DOHH2 (cell line): ENCODE measurements around the gene CWC27.

Source experiments
- H3F3A ChIP-seq: fragments of 200-600 bp; sonication (generic), shearing (Covaris generic); 2 replicates; pipeline ENCODE4 v1.6.0; 2016; ENCODE audit warnings: antibody characterized with exemption, mild to moderate bottlenecking; ENCODE audit not compliant: control insufficient read depth, insufficient read depth
- H3K27ac ChIP-seq: fragments of 200-600 bp; sonication (generic); 2 replicates; pipeline ENCODE4 v1.5.1; 2014; ENCODE audit warnings: low read depth, mild to moderate bottlenecking, low read length, moderate library complexity
- H3K27me3 ChIP-seq: fragments of 200-600 bp; sonication (generic); 2 replicates; pipeline ENCODE4 v1.6.1; 2014; ENCODE audit warnings: mild to moderate bottlenecking, low read length, mixed read lengths; ENCODE audit not compliant: control insufficient read depth
- H3K36me3 ChIP-seq: fragments of 200-600 bp; sonication (generic); 2 replicates; pipeline ENCODE4 v1.6.1; 2014; ENCODE audit warnings: mild to moderate bottlenecking, low read length, moderate library complexity, mixed read lengths; ENCODE audit not compliant: control insufficient read depth
- H3K4me1 ChIP-seq: fragments of 200-600 bp; sonication (generic); 2 replicates; pipeline ENCODE4 v1.6.1; 2014; ENCODE audit warnings: mild to moderate bottlenecking, low read length, mixed read lengths; ENCODE audit not compliant: control insufficient read depth
- H3K4me2 ChIP-seq: fragments of 200-600 bp; sonication (generic); 2 replicates; pipeline ENCODE4 v1.6.0; 2014; ENCODE audit warnings: mild to moderate bottlenecking, low read length, moderate library complexity
- H3K4me3 ChIP-seq: fragments of 200-600 bp; sonication (generic); 2 replicates; pipeline ENCODE4 v1.5.1; 2014; ENCODE audit warnings: mild to moderate bottlenecking, low read length, mixed read lengths
- H3K79me2 ChIP-seq: fragments of 200-600 bp; sonication (generic); 2 replicates; pipeline ENCODE4 v1.6.1; 2014; ENCODE audit warnings: mild to moderate bottlenecking, low read length, mixed read lengths; ENCODE audit not compliant: control insufficient read depth
- H3K9me2 ChIP-seq: fragments of 200-600 bp; sonication (generic); replicated peaks from 2 replicates; pipeline ENCODE4 v1.6.1; 2014; ENCODE audit warnings: mild to moderate bottlenecking, low read length, mixed read lengths; ENCODE audit not compliant: control insufficient read depth
- H3K9me3 ChIP-seq: fragments of 200-600 bp; sonication (generic); 2 replicates; pipeline ENCODE4 v1.6.1; 2014; ENCODE audit warnings: antibody characterized with exemption, low read length, mixed read lengths; ENCODE audit not compliant: control insufficient read depth, insufficient read depth
- H4K20me1 ChIP-seq: fragments of 200-600 bp; sonication (generic); 2 replicates; pipeline ENCODE4 v1.6.0; 2014; ENCODE audit warnings: low read depth, mild to moderate bottlenecking, antibody characterized with exemption, low read length, moderate library complexity; ENCODE audit not compliant: control insufficient read depth, insufficient read depth
- CTCF ChIP-seq: fragments of 200-600 bp; sonication (generic); IDR thresholded peaks from one replicate; pipeline ENCODE4 v1.5.1; 2014; ENCODE audit warnings: antibody characterized with exemption, mild to moderate bottlenecking, low read depth, low read length; ENCODE audit not compliant: poor library complexity, severe bottlenecking
- EZH2phosphoT487 ChIP-seq: fragments of 200-600 bp; sonication (generic); IDR thresholded peaks from 2 replicates; pipeline ENCODE4 v1.6.1; 2017; ENCODE audit warnings: borderline replicate concordance, mild to moderate bottlenecking, antibody characterized with exemption, low read length, moderate library complexity, mixed read lengths

Gene CWC27

GRCh38 chr5:65066387-65067146 is 297.8 kb downstream of the CWC27 start:
- no peaks in the 10 kb centered on the region for H3F3A ChIP-seq
- no peak for TF ChIP-seq EZH2phosphoT487
- TF ChIP-seq CTCF, result no peak
- H3K4me1 ChIP-seq, result peaks cover 51% of the 10 kb centered on the region
- no peaks in the 10 kb centered on the region for H3K27me3 ChIP-seq
- H3K79me2 ChIP-seq, result no peaks in the 10 kb centered on the region
- H3K27ac ChIP-seq, result no peak overlapping the region
- H4K20me1 ChIP-seq, result no peaks in the 10 kb centered on the region
- no peak overlapping the region for H3K4me2 ChIP-seq
- H3K36me3 ChIP-seq, result 0 out of 2 replicates have a peak, but pooled peaks cover 3% of the 10 kb centered on the region
- H3K4me3 ChIP-seq, result no peak overlapping the region
- no peaks in the 10 kb centered on the region for H3K9me2 ChIP-seq
- H3K9me3 ChIP-seq, result no peaks in the 10 kb centered on the region

- H4K20me1 ChIP-seq, result no peaks in the 10 kb centered on the region
- no peak for TF ChIP-seq CTCF
- TF ChIP-seq EZH2phosphoT487, result no peak
- H3K4me1 ChIP-seq, result peaks cover 51% of the 10 kb centered on the region
- H3K9me2 ChIP-seq, result no peaks in the 10 kb centered on the region
- no peaks in the 10 kb centered on the region for H3F3A ChIP-seq
- H3K36me3 ChIP-seq, result no peaks in the 10 kb centered on the region
- no peak overlapping the region for H3K4me3 ChIP-seq
- no peaks in the 10 kb centered on the region for H3K27me3 ChIP-seq
- no peak overlapping the region for H3K4me2 ChIP-seq
- no peak overlapping the region for H3K27ac ChIP-seq
- H3K9me3 ChIP-seq, result no peaks in the 10 kb centered on the region
- no peaks in the 10 kb centered on the region for H3K79me2 ChIP-seq
Observed at GRCh38 chr5:65067147-65067506, 298.4 kb downstream of the CWC27 start.
